HEK293 (cell line): ENCODE measurements around the gene SLC7A1.
A peak's percentile ranks its signal among the peaks of the same experiment; 100 is the strongest.

ENCODE experiments used
- CTCF ChIA-PET: fragments of 350-600 bp; formaldehyde crosslinking; extraction: SDS; loops from one replicate; lab custom pipeline; 2021; ENCODE audit warnings: antibody characterized with exemption; lab: Yijun Ruan, JAX
- POLR2A ChIA-PET: fragments of 300-600 bp; formaldehyde crosslinking; extraction: SDS; loops from one replicate; lab custom pipeline; 2020; ENCODE audit warnings: antibody characterized with exemption, inconsistent platforms; lab: Yijun Ruan, JAX
- H3K27ac ChIP-seq: fragments of 200-500 bp; sonication (Bioruptor generic); 2 replicates; pipeline ENCODE4 v1.5.1; 2014; ENCODE audit warnings: low read depth, low read length, control low read depth, inconsistent platforms; ENCODE audit errors: extremely low read depth
- H3K36me3 ChIP-seq, 2 experiments: fragments of 200-500 bp in 1 of 2; sonication (Bioruptor generic) in 1 of 2; 1 replicate in 1 of 2; 2 replicates in 1 of 2; pipeline ENCODE4 v1.5.1; 2014 to 2017; ENCODE audit warnings: inconsistent platforms in 2 of 2, low read length in 2 of 2; ENCODE audit not compliant: control insufficient read depth in 2 of 2, insufficient read depth in 1 of 2
- H3K4me1 ChIP-seq: fragments of 200-500 bp; sonication (Bioruptor generic); 2 replicates; pipeline ENCODE4 v1.5.1; 2014; ENCODE audit warnings: mild to moderate bottlenecking, low read length, inconsistent platforms; ENCODE audit not compliant: control insufficient read depth, insufficient read depth
- H3K4me3 ChIP-seq: 2 replicates; pipeline ENCODE4 v1.5.1; 2011; ENCODE audit warnings: low read depth, mild to moderate bottlenecking, control low read depth, low read length, moderate library complexity
- H3K9me3 ChIP-seq: fragments of 200-500 bp; sonication (Bioruptor generic); 2 replicates; pipeline ENCODE4 v1.5.1; 2014; ENCODE audit warnings: low read depth, low read length, inconsistent platforms; ENCODE audit not compliant: control insufficient read depth, insufficient read depth
- FEZF1 ChIP-seq: fragments of 450-650 bp; formaldehyde crosslinking; IDR thresholded peaks from 2 replicates; pipeline ENCODE4 v1.5.1; 2016; ENCODE audit warnings: missing biosample characterization, missing genetic modification characterization
- IKZF3 ChIP-seq: fragments of 450-650 bp; IDR thresholded peaks from 2 replicates; pipeline ENCODE4 v1.5.0; 2018; ENCODE audit warnings: missing biosample characterization, mild to moderate bottlenecking, missing genetic modification characterization, moderate library complexity
- OSR2 ChIP-seq: fragments of 450-650 bp; formaldehyde crosslinking; IDR thresholded peaks from 2 replicates; pipeline ENCODE4 v1.5.1; 2016; ENCODE audit warnings: missing biosample characterization, missing genetic modification characterization
- RBAK ChIP-seq: fragments of 450-650 bp; formaldehyde crosslinking; IDR thresholded peaks from 2 replicates; pipeline ENCODE4 v1.5.1; 2016; ENCODE audit warnings: missing biosample characterization, missing genetic modification characterization
- ZBTB48 ChIP-seq: fragments of 450-650 bp; formaldehyde crosslinking; IDR thresholded peaks from 2 replicates; pipeline ENCODE4 v1.5.1; 2016; ENCODE audit warnings: missing biosample characterization, missing genetic modification characterization
- ZBTB7A ChIP-seq: fragments of 450-650 bp; formaldehyde crosslinking; IDR thresholded peaks from 2 replicates; pipeline ENCODE4 v1.5.1; 2016; ENCODE audit warnings: low read depth, missing biosample characterization, missing genetic modification characterization
- ZFP69B ChIP-seq: fragments of 450-650 bp; formaldehyde crosslinking; IDR thresholded peaks from 2 replicates; pipeline ENCODE4 v1.5.1; 2016; ENCODE audit warnings: missing biosample characterization, missing genetic modification characterization
- ZNF121 ChIP-seq: fragments of 450-650 bp; formaldehyde crosslinking; IDR thresholded peaks from 2 replicates; pipeline ENCODE4 v1.5.1; 2016; ENCODE audit warnings: missing biosample characterization, missing genetic modification characterization
- ZNF16 ChIP-seq: fragments of 450-650 bp; formaldehyde crosslinking; IDR thresholded peaks from 2 replicates; pipeline ENCODE4 v1.5.1; 2016; ENCODE audit warnings: low read depth, missing biosample characterization, missing genetic modification characterization
- ZNF174 ChIP-seq: fragments of 450-650 bp; formaldehyde crosslinking; IDR thresholded peaks from 2 replicates; pipeline ENCODE4 v1.5.0; 2017; ENCODE audit warnings: missing biosample characterization, mild to moderate bottlenecking, missing genetic modification characterization
- ZNF223 ChIP-seq: fragments of 450-650 bp; formaldehyde crosslinking; IDR thresholded peaks from 2 replicates; pipeline ENCODE4 v1.5.1; 2016; ENCODE audit warnings: missing biosample characterization, missing genetic modification characterization
- ZNF311 ChIP-seq: fragments of 450-650 bp; formaldehyde crosslinking; IDR thresholded peaks from 2 replicates; pipeline ENCODE4 v1.5.1; 2017; ENCODE audit warnings: missing biosample characterization, missing genetic modification characterization, borderline replicate concordance
- ZNF324 ChIP-seq: fragments of 450-650 bp; formaldehyde crosslinking; IDR thresholded peaks from 2 replicates; pipeline ENCODE4 v1.5.1; 2016; ENCODE audit warnings: missing biosample characterization, missing genetic modification characterization
- ZNF341 ChIP-seq: fragments of 450-650 bp; formaldehyde crosslinking; IDR thresholded peaks from 2 replicates; pipeline ENCODE4; 2016; ENCODE audit warnings: low read depth, missing biosample characterization, missing genetic modification characterization
- ZNF488 ChIP-seq: fragments of 450-650 bp; formaldehyde crosslinking; IDR thresholded peaks from 2 replicates; pipeline ENCODE4 v1.5.1; 2016; ENCODE audit warnings: missing biosample characterization, missing genetic modification characterization
- ZNF677 ChIP-seq: fragments of 450-650 bp; IDR thresholded peaks from 2 replicates; pipeline ENCODE4 v1.5.0; 2018; ENCODE audit warnings: missing biosample characterization, mild to moderate bottlenecking, missing genetic modification characterization, moderate library complexity
- ZNF777 ChIP-seq: fragments of 450-650 bp; formaldehyde crosslinking; IDR thresholded peaks from 2 replicates; pipeline ENCODE4 v1.5.1; 2017; ENCODE audit warnings: missing biosample characterization, missing genetic modification characterization, borderline replicate concordance
- ZSCAN30 ChIP-seq: fragments of 450-650 bp; IDR thresholded peaks from 2 replicates; pipeline ENCODE4 v1.5.1; 2018; ENCODE audit warnings: missing biosample characterization, mild to moderate bottlenecking, missing genetic modification characterization, moderate library complexity
- ZSCAN4 ChIP-seq: fragments of 450-650 bp; formaldehyde crosslinking; IDR thresholded peaks from 2 replicates; pipeline ENCODE4 v1.5.1; 2017; ENCODE audit warnings: missing biosample characterization, missing genetic modification characterization
- TF ChIP-seq, protein P1 (sequence below): fragments of 450-650 bp; formaldehyde crosslinking; IDR thresholded peaks from 2 replicates; pipeline ENCODE4 v1.5.1; 2016; ENCODE audit warnings: missing biosample characterization, missing genetic modification characterization
- TF ChIP-seq, protein P2 (sequence below): fragments of 450-650 bp; formaldehyde crosslinking; IDR thresholded peaks from 2 replicates; pipeline ENCODE4 v1.5.1; 2016; ENCODE audit warnings: missing biosample characterization, missing genetic modification characterization
- TF ChIP-seq, protein P3 (sequence below): fragments of 450-650 bp; formaldehyde crosslinking; IDR thresholded peaks from 2 replicates; pipeline ENCODE4 v1.5.1; 2016; ENCODE audit warnings: missing biosample characterization, missing genetic modification characterization

SLC7A1 gene

DNA sequence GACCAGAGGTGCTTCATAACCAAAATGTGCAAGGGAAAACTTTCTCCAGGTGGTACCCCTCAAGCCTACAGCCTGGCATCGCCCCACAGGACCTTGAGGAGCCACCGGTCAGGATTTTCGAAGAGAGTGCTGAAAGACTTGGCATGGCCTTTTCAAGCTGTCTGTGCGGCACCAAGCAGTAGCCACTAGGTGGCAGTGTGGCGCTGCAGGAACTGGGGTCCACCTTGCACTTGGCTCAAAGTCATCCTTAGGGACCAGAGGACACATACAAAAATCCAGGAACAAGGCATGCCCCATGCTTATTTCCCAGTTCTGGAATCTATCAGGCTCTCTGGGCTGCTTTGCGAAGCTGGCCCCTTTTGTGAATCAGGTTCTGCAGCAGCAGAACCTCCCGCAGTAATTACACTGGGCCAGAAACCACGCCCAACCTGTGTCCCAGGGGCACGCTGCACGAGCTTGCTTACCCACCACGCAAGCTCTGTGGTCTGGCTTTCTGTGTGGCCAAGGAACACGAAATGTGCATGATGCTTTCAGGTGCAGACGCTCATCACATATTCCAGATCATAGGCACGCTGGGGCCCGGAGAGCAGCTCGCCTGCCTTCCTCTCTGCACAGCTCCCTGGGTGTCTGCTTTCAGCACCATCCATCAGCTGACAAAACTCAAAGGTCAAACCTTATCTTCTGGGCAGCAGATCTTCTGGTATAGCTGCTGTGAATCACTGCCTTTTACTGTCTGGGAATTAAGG lies 87.2 kb downstream of the SLC7A1 start (continued):
- TF ChIP-seq, protein P1, sequence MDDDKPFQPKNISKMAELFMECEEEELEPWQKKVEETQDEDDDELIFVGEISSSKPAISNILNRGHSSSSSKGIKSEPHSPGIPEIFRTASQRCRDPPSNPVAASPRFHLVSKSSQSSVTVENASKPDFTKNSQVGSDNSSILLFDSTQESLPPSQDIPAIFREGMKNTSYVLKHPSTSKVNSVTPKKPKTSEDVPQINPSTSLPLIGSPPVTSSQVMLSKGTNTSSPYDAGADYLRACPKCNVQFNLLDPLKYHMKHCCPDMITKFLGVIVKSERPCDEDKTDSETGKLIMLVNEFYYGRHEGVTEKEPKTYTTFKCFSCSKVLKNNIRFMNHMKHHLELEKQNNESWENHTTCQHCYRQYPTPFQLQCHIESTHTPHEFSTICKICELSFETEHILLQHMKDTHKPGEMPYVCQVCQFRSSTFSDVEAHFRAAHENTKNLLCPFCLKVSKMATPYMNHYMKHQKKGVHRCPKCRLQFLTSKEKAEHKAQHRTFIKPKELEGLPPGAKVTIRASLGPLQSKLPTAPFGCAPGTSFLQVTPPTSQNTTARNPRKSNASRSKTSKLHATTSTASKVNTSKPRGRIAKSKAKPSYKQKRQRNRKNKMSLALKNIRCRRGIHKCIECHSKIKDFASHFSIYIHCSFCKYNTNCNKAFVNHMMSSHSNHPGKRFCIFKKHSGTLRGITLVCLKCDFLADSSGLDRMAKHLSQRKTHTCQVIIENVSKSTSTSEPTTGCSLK (tag by site-specific recombination), result no peak
- TF ChIP-seq ZFP69B (tag by site-specific recombination) (peak; percentile 89), ZNF324 (tag by site-specific recombination) (no peak), ZSCAN30 (tag by site-specific recombination) (0 out of 2 replicates have a peak, but pooled peaks have one; percentile 15), ZBTB48 (peak; percentile 81), FEZF1 (tag by site-specific recombination) (peak; percentile 45; the same call in 1 of the 2 replicates), ZNF341 (tag by site-specific recombination) (no peak), ZNF311 (no peak), OSR2 (0 out of 2 replicates have a peak, but pooled peaks have one; percentile 17)
- TF ChIP-seq, protein P2, sequence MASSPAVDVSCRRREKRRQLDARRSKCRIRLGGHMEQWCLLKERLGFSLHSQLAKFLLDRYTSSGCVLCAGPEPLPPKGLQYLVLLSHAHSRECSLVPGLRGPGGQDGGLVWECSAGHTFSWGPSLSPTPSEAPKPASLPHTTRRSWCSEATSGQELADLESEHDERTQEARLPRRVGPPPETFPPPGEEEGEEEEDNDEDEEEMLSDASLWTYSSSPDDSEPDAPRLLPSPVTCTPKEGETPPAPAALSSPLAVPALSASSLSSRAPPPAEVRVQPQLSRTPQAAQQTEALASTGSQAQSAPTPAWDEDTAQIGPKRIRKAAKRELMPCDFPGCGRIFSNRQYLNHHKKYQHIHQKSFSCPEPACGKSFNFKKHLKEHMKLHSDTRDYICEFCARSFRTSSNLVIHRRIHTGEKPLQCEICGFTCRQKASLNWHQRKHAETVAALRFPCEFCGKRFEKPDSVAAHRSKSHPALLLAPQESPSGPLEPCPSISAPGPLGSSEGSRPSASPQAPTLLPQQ, result peak; percentile 87; the same call in 1 of the 2 replicates

DNA sequence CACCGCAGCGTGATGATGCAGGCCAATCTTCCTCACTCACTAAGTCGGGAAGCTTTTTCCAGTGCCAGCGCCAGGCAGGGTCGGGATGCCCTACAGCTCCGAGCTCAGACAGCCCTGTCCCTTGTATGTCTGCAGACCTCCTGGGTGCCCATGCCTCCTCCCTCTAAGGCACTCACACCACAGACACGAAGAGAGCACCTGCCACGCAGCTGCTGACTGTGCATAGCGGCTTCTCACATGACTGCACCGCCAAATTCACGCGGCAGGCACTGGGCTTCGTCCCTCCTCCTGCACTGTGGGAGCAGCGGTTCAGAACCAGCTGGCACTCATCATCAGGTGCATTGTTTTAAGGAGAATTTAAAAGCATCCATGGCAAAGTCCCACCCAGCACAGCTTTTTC lies 88.1 kb downstream of the SLC7A1 start:
- no peaks in the 10 kb centered on the region for H3K9me3 ChIP-seq
- TF ChIP-seq IKZF3 (no peak), ZNF16 (tag by site-specific recombination) (no peak), ZBTB7A (tag by site-specific recombination) (no peak), FEZF1 (tag by site-specific recombination) (no peak), ZNF488 (tag by site-specific recombination) (no peak), ZNF677 (tag by site-specific recombination) (no peak), ZNF174 (tag by site-specific recombination) (no peak), ZNF223 (tag by site-specific recombination) (no peak), RBAK (tag by site-specific recombination) (no peak), ZSCAN4 (tag by site-specific recombination) (no peak), ZNF121 (tag by site-specific recombination) (no peak), ZNF777 (tag by site-specific recombination) (no peak)
- TF ChIP-seq, protein P3, sequence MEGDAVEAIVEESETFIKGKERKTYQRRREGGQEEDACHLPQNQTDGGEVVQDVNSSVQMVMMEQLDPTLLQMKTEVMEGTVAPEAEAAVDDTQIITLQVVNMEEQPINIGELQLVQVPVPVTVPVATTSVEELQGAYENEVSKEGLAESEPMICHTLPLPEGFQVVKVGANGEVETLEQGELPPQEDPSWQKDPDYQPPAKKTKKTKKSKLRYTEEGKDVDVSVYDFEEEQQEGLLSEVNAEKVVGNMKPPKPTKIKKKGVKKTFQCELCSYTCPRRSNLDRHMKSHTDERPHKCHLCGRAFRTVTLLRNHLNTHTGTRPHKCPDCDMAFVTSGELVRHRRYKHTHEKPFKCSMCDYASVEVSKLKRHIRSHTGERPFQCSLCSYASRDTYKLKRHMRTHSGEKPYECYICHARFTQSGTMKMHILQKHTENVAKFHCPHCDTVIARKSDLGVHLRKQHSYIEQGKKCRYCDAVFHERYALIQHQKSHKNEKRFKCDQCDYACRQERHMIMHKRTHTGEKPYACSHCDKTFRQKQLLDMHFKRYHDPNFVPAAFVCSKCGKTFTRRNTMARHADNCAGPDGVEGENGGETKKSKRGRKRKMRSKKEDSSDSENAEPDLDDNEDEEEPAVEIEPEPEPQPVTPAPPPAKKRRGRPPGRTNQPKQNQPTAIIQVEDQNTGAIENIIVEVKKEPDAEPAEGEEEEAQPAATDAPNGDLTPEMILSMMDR (tag by site-specific recombination), result no peak
- peaks cover 0 to 14% of the 10 kb centered on the region in 2 experiments; a peak in 1 of 3 replicates for H3K36me3 ChIP-seq
- ChIA-PET POLR2A (no interaction called here), CTCF (interaction anchor here (0.6 to 3.2 kb wide), 12 partner anchors 11 to 1471 kb away, joined by 3 to 17 read pairs (median 4); no protein-coding TSS in a partner anchor)
- H3K4me1 ChIP-seq, result no peaks in the 10 kb centered on the region; the same call in 1 of the 2 replicates
- H3K4me3 ChIP-seq, result no peak overlapping the region
- no peak overlapping the region for H3K27ac ChIP-seq
